ENCODE results near the gene MOB2. TPM values are rescaled to one million over a fixed set of nuclear protein-coding genes. Genes with fewer than 3 reads are reported as not detected.
A peak's percentile ranks its signal among the peaks of the same experiment; 100 is the strongest.

MOB2 gene
- total RNA-seq, 1 donor from 2014 or later: 38.6 TPM

GRCh38 chr11:1459764-1460395 is 26.7 kb downstream of the MOB2 start:
- TF ChIP-seq, protein P1, sequence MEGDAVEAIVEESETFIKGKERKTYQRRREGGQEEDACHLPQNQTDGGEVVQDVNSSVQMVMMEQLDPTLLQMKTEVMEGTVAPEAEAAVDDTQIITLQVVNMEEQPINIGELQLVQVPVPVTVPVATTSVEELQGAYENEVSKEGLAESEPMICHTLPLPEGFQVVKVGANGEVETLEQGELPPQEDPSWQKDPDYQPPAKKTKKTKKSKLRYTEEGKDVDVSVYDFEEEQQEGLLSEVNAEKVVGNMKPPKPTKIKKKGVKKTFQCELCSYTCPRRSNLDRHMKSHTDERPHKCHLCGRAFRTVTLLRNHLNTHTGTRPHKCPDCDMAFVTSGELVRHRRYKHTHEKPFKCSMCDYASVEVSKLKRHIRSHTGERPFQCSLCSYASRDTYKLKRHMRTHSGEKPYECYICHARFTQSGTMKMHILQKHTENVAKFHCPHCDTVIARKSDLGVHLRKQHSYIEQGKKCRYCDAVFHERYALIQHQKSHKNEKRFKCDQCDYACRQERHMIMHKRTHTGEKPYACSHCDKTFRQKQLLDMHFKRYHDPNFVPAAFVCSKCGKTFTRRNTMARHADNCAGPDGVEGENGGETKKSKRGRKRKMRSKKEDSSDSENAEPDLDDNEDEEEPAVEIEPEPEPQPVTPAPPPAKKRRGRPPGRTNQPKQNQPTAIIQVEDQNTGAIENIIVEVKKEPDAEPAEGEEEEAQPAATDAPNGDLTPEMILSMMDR (IDR thresholded peaks at IDR 0.05): no peak
- Mint-ChIP-seq H3K4me1 (ENCODE audit: unreplicated experiment) (no peaks in the 10 kb centered on the region), H3K4me3 (ENCODE audit: unreplicated experiment) (no peak overlapping the region), H3K27me3 (ENCODE audit: unreplicated experiment) (no peaks in the 10 kb centered on the region), H3K9me3 (ENCODE audit: unreplicated experiment) (no peaks in the 10 kb centered on the region), H3K36me3 (ENCODE audit: unreplicated experiment) (no peaks in the 10 kb centered on the region), H3K27ac (ENCODE audit: unreplicated experiment) (no peak overlapping the region)
- no peak for DNase-seq (ENCODE audit: extremely low spot score, unreplicated experiment)

DNA sequence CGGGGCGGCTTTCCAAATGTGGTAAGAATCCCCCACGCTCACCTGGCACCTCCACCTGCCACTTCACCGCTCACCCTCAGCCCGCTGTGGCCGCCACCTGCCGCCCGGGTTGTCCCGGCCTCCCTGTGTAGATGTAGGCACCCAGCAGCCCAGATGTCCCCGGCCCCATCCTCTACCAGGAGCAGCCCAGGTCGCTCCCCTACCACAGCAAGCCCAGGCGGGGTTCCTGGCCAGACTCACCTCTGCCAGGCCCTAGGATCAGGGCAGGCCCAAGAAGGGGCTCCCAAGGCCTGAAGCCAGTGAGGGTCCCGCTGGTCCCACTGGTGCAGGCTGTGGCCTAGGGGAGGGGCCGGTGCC is 27.4 kb downstream of the MOB2 start:
- H3K4me1 Mint-ChIP-seq (ENCODE audit: unreplicated experiment): no peaks in the 10 kb centered on the region
- no peaks in the 10 kb centered on the region for H3K9me3 Mint-ChIP-seq (ENCODE audit: unreplicated experiment)
- no peaks in the 10 kb centered on the region for H3K36me3 Mint-ChIP-seq (ENCODE audit: unreplicated experiment)
- no peak overlapping the region for H3K4me3 Mint-ChIP-seq (ENCODE audit: unreplicated experiment)
- no peak for DNase-seq (ENCODE audit: extremely low spot score, unreplicated experiment)
- TF ChIP-seq, protein P1 (IDR thresholded peaks at IDR 0.05): no peak
- H3K27ac Mint-ChIP-seq (ENCODE audit: unreplicated experiment): no peak overlapping the region
- H3K27me3 Mint-ChIP-seq (ENCODE audit: unreplicated experiment): no peaks in the 10 kb centered on the region

GRCh38 chr11:1458340-1459218 is 28.0 kb downstream of the MOB2 start:
- H3K9me3 Mint-ChIP-seq (ENCODE audit: unreplicated experiment): no peaks in the 10 kb centered on the region
- DNase-seq (ENCODE audit: extremely low spot score, unreplicated experiment): no peak
- no peaks in the 10 kb centered on the region for H3K4me1 Mint-ChIP-seq (ENCODE audit: unreplicated experiment)
- TF ChIP-seq, protein P1 (IDR thresholded peaks at IDR 0.05): peak; percentile 29
- H3K36me3 Mint-ChIP-seq (ENCODE audit: unreplicated experiment): no peaks in the 10 kb centered on the region
- no peak overlapping the region for H3K4me3 Mint-ChIP-seq (ENCODE audit: unreplicated experiment)
- no peaks in the 10 kb centered on the region for H3K27me3 Mint-ChIP-seq (ENCODE audit: unreplicated experiment)
- H3K27ac Mint-ChIP-seq (ENCODE audit: unreplicated experiment): no peak overlapping the region

DNA sequence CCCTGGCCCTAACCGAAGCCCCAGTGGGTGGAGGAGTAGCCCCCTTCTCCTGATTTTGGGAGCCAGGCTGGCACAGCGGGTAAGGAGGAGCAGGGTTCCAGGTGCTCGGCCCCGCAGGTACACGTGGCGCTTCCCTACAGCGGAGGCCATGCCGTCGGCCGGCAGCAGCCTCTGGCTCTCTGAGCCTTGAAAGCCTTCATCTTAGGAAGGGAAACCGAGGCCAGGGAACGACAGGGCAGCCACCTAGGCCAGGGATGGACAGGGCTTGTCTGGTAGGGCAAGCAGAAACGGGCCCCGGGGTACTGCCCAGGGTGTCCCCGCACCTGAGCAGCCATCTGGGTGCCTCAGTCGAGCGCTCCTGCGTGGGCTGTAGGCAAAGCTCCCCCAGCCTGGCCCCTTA is 28.7 kb downstream of the MOB2 start:
- Mint-ChIP-seq H3K4me1 (ENCODE audit: unreplicated experiment) (no peaks in the 10 kb centered on the region), H3K36me3 (ENCODE audit: unreplicated experiment) (no peaks in the 10 kb centered on the region), H3K9me3 (ENCODE audit: unreplicated experiment) (no peaks in the 10 kb centered on the region), H3K4me3 (ENCODE audit: unreplicated experiment) (no peak overlapping the region), H3K27me3 (ENCODE audit: unreplicated experiment) (no peaks in the 10 kb centered on the region), H3K27ac (ENCODE audit: unreplicated experiment) (no peak overlapping the region)
- DNase-seq (ENCODE audit: extremely low spot score, unreplicated experiment): no peak
- TF ChIP-seq, protein P1 (IDR thresholded peaks at IDR 0.05): no peak

- H3K4me1 Mint-ChIP-seq (ENCODE audit: unreplicated experiment): no peaks in the 10 kb centered on the region
- H3K36me3 Mint-ChIP-seq (ENCODE audit: unreplicated experiment): no peaks in the 10 kb centered on the region
- no peaks in the 10 kb centered on the region for H3K9me3 Mint-ChIP-seq (ENCODE audit: unreplicated experiment)
- no peaks in the 10 kb centered on the region for H3K27me3 Mint-ChIP-seq (ENCODE audit: unreplicated experiment)
- TF ChIP-seq, protein P1 (IDR thresholded peaks at IDR 0.05): no peak
- no peak for DNase-seq (ENCODE audit: extremely low spot score, unreplicated experiment)
- no peak overlapping the region for H3K27ac Mint-ChIP-seq (ENCODE audit: unreplicated experiment)
- H3K4me3 Mint-ChIP-seq (ENCODE audit: unreplicated experiment): no peak overlapping the region
Measured at GRCh38 chr11:1457326-1457680, 29.3 kb downstream of the MOB2 start.
